Nephron progenitor cell (in vitro differentiated cells): ENCODE results near the gene INMT.

Source experiments
- DNase-seq: peaks from one replicate; pipeline ENCODE4 v3.0.0; 2021
- H3K27ac Mint-ChIP-seq: 2 replicates; pipeline ENCODE4 v1.8.0; 2021; ENCODE audit warnings: mild to moderate bottlenecking, moderate library complexity, mixed read lengths
- H3K27me3 Mint-ChIP-seq: 2 replicates; pipeline ENCODE4 v1.8.0; 2021; ENCODE audit warnings: mild to moderate bottlenecking, low read depth, mixed read lengths; ENCODE audit not compliant: poor library complexity
- H3K36me3 Mint-ChIP-seq: 2 replicates; pipeline ENCODE4 v1.8.0; 2021; ENCODE audit warnings: low read depth, mixed read lengths
- H3K4me1 Mint-ChIP-seq: 2 replicates; pipeline ENCODE4 v1.8.0; 2021; ENCODE audit warnings: mixed read lengths
- H3K4me3 Mint-ChIP-seq: 2 replicates; pipeline ENCODE4 v1.8.0; 2021; ENCODE audit warnings: mild to moderate bottlenecking, moderate library complexity, mixed read lengths
- H3K9me3 Mint-ChIP-seq: 2 replicates; pipeline ENCODE4 v1.8.0; 2021; ENCODE audit warnings: mild to moderate bottlenecking, moderate library complexity, mixed read lengths
- CTCF ChIP-seq: fragments of 200-600 bp; sonication (generic); IDR thresholded peaks from 2 replicates; pipeline ENCODE4 v1.5.0; 2021; ENCODE audit warnings: antibody characterized with exemption

INMT gene

GRCh38 chr7:30780941-30781340 lies 29.0 kb downstream of the INMT start:
- H3K4me1 Mint-ChIP-seq = no peaks in the 10 kb centered on the region

DNA sequence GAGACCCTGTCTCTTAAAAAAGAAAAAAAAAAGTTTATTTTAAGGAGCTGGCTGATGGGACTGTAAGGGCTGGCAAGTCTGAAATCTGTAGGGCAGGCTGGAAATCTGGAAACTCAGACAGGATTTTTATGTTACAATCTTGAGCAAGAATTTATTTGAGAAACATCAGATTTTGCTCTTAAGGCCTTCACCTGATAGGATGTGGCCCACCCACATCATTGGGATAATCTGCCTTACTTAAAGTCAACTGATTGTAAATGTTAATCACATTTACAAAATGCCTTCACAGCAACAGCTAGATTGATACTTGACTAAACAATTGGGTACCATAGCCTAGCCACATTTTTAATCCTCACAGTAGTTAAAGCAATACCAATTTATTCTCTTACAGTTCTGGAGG lies 30.8 kb downstream of the INMT start:
- Mint-ChIP-seq H3K27ac (no peak overlapping the region), H3K4me1 (no peaks in the 10 kb centered on the region), H3K36me3 (peaks cover 60% of the 10 kb centered on the region), H3K4me3 (no peak overlapping the region), H3K9me3 (no peaks in the 10 kb centered on the region), H3K27me3 (no peaks in the 10 kb centered on the region)
- no peak for DNase-seq
- TF ChIP-seq CTCF = no peak

More at GRCh38 chr7:30780941-30781340, 29.0 kb downstream of the INMT start:
- H3K27ac Mint-ChIP-seq = no peak overlapping the region
- no peak for TF ChIP-seq CTCF
- H3K27me3 Mint-ChIP-seq = no peaks in the 10 kb centered on the region
- no peak for DNase-seq
- no peak overlapping the region for H3K4me3 Mint-ChIP-seq
- no peaks in the 10 kb centered on the region for H3K9me3 Mint-ChIP-seq
- H3K36me3 Mint-ChIP-seq = peaks cover 48% of the 10 kb centered on the region

- no peaks in the 10 kb centered on the region for H3K27me3 Mint-ChIP-seq
- no peaks in the 10 kb centered on the region for H3K9me3 Mint-ChIP-seq
- H3K4me1 Mint-ChIP-seq = no peaks in the 10 kb centered on the region
- H3K36me3 Mint-ChIP-seq = peaks cover 62% of the 10 kb centered on the region
- H3K27ac Mint-ChIP-seq = no peak overlapping the region
- H3K4me3 Mint-ChIP-seq = no peak overlapping the region
- TF ChIP-seq CTCF = no peak
- no peak for DNase-seq
These were observed 33.9 kb downstream of the INMT start for GRCh38 chr7:30785786-30786185.

DNA sequence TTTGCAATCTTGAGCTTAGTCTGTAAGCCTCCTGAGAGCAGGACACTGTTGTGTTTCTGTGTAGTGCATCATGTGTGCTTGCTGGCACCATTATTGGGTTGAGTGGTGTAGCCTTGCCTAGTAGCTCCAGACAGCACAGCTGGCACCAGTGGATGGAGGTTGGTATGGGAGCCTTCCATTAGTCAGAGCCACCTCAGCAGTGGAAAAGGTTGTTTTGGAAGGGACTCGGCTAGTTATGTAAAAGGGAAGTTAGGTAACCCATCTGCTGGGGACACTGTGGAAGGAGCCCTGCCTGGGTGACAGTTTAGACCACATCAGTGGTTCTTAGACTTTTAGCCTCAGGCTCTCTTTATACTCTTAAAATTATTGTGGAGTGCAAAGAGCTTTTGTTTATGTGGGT lies 35.6 kb downstream of the INMT start:
- Mint-ChIP-seq H3K4me3 (no peak overlapping the region), H3K27me3 (no peaks in the 10 kb centered on the region), H3K27ac (no peak overlapping the region), H3K4me1 (no peaks in the 10 kb centered on the region), H3K9me3 (no peaks in the 10 kb centered on the region), H3K36me3 (peaks cover 50% of the 10 kb centered on the region)
- DNase-seq = no peak
- no peak for TF ChIP-seq CTCF

DNA sequence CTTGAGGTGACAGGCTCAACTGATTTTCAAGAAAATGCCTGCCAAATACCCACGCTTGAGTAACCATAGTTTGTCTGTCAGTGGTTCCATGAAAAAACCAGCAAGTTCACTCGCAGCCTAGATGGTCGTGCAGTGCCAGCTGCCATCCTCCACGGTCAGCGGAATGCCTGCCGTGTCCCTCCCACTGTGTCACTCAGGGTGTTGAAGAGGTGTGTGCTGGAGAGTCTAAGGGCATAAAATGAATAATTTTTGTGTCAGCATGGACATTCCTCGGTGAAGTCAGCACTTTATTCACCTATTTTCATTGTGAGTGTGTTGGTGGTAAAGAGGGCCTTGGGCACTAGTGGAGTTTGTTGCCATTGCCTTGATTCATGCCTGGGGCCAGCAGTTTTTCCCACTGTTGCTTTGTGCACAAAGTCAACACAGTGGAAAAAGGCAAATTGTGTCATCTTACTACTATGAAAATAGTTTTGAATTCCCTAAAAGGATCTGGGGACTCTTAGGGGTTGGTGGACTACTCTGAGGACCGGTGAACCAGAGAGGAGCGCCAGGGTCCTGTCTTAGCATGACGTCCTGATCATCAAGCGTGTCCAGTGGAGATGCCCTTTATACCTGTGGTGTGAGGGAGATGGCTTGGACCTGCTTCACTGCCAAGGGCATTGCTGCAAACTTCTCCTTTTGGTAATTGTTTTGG lies 36.9 kb downstream of the INMT start:
- no peak for DNase-seq
- Mint-ChIP-seq H3K27ac (no peak overlapping the region), H3K9me3 (no peaks in the 10 kb centered on the region), H3K36me3 (peaks cover 42% of the 10 kb centered on the region), H3K4me3 (no peak overlapping the region), H3K27me3 (no peaks in the 10 kb centered on the region), H3K4me1 (no peaks in the 10 kb centered on the region)
- TF ChIP-seq CTCF = no peak

DNA sequence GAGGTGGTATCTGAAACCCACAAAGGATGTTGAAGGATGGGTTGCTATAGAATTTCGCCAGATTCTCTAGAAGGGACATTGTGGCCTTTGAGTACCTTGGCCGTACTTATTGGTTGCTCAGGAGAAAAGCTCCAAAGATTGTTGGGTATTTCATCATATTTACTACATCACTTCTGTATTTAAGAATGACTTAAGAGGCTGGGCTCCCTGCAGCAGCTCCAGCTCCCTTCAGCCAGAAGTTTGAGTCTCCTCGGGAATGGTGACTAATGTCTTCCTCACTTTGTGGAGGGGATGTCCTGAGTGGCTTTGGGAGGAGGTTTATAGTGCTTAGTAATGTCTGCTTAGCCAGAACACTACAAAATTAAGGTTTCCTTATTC lies 37.4 kb downstream of the INMT start:
- no peak overlapping the region for H3K4me3 Mint-ChIP-seq

More for the DNA sequence above, 37.4 kb downstream of the INMT start:
- no peak for TF ChIP-seq CTCF
- Mint-ChIP-seq H3K4me1 (peaks cover 4% of the 10 kb centered on the region), H3K27me3 (no peaks in the 10 kb centered on the region), H3K36me3 (peaks cover 38% of the 10 kb centered on the region), H3K9me3 (no peaks in the 10 kb centered on the region), H3K27ac (no peak overlapping the region)
- DNase-seq = no peak
